Measurements from ENCODE around the gene SLC16A4.

- TF ChIP-seq, protein P1, sequence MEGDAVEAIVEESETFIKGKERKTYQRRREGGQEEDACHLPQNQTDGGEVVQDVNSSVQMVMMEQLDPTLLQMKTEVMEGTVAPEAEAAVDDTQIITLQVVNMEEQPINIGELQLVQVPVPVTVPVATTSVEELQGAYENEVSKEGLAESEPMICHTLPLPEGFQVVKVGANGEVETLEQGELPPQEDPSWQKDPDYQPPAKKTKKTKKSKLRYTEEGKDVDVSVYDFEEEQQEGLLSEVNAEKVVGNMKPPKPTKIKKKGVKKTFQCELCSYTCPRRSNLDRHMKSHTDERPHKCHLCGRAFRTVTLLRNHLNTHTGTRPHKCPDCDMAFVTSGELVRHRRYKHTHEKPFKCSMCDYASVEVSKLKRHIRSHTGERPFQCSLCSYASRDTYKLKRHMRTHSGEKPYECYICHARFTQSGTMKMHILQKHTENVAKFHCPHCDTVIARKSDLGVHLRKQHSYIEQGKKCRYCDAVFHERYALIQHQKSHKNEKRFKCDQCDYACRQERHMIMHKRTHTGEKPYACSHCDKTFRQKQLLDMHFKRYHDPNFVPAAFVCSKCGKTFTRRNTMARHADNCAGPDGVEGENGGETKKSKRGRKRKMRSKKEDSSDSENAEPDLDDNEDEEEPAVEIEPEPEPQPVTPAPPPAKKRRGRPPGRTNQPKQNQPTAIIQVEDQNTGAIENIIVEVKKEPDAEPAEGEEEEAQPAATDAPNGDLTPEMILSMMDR (conservative IDR thresholded peaks at IDR 0.05) = no peak
- TF ChIP-seq ZFX (IDR thresholded peaks at IDR 0.05) = no peak
These were observed 35.5 kb downstream of the SLC16A4 start for GRCh38 chr1:110355321-110355720.

All from C4-2B (cell line).